Measurements from ENCODE around the gene ECEL1.

- TF ChIP-seq CTCF (IDR thresholded peaks at IDR 0.05) (no peak), POLR2A (IDR thresholded peaks at IDR 0.05) (no peak)
Observed at GRCh38 chr2:232521098-232521497, 33.5 kb upstream of the ECEL1 start.

Data from uterus (tissue), 2 donors.